Measurements from ENCODE around the gene ZFYVE28. TPM values are rescaled to one million over a fixed set of nuclear protein-coding genes. Genes with fewer than 3 reads are reported as not detected.

ZFYVE28 gene
- total and polyA plus RNA-seq, 9 donors = 1.3 to 12.1 (median 8.6) TPM

- TF ChIP-seq POLR2A (IDR thresholded peaks at IDR 0.05) (no peak), CTCF (IDR thresholded peaks at IDR 0.05) (no peak), EP300 (IDR thresholded peaks at IDR 0.05) (no peak)
- intact Hi-C loops (cut with DNase I) = loop anchor here (5.0 to 10.0 kb wide), 4 partner anchors 151 to 174 kb away; partner anchors contain the start of genes HAUS3 (in 1 of the 4), MXD4 (in 1 of the 4) and POLN (in 1 of the 4)
- no peak overlapping the region for H3K4me3 ChIP-seq
- WGBS, 3 donors = 66 to 74% (median 68%) methylated on average over 17 of the region's 17 CpGs
- DNase-seq = no peak
- no peaks in the 10 kb centered on the region for H3K9me3 ChIP-seq
- peaks cover 10% of the 10 kb centered on the region for H3K4me1 ChIP-seq (ENCODE audit: insufficient read depth)
- no peaks in the 10 kb centered on the region for H3K36me3 ChIP-seq
- no peak overlapping the region for H3K27ac ChIP-seq
- H3K27me3 ChIP-seq = peaks cover 7% of the 10 kb centered on the region
Measured at GRCh38 chr4:2415881-2416563, 2.4 kb downstream of the ZFYVE28 start.

GRCh38 chr4:2415213-2415612 lies 3.2 kb downstream of the ZFYVE28 start:
- WGBS, 3 donors = 81 to 85% (median 84%) methylated on average over 3 of the region's 3 CpGs

GRCh38 chr4:2413821-2414610 lies 4.4 kb downstream of the ZFYVE28 start:
- Histone ChIP-seq H3K36me3 (no peaks in the 10 kb centered on the region), H3K4me1 (ENCODE audit: insufficient read depth) (peaks cover 4% of the 10 kb centered on the region), H3K4me3 (no peak overlapping the region), H3K9me3 (no peaks in the 10 kb centered on the region), H3K27me3 (peaks cover 7% of the 10 kb centered on the region), H3K27ac (no peak overlapping the region)
- TF ChIP-seq CTCF (IDR thresholded peaks at IDR 0.05) (no peak), POLR2A (IDR thresholded peaks at IDR 0.05) (no peak), EP300 (IDR thresholded peaks at IDR 0.05) (no peak)
- WGBS, 3 donors = 66 to 77% (median 70%) methylated on average over 14 of the region's 14 CpGs
- no peak for DNase-seq
- intact Hi-C loops (cut with DNase I) = loop anchor here in 1 of 4 donors (10.0 kb wide), 1 partner anchor 149 kb away; the partner anchor contains the start of gene MXD4

More at GRCh38 chr4:2415213-2415612, 3.2 kb downstream of the ZFYVE28 start:
- H3K4me1 ChIP-seq (ENCODE audit: insufficient read depth) = peaks cover 10% of the 10 kb centered on the region
- H3K27ac ChIP-seq = no peak overlapping the region
- H3K36me3 ChIP-seq = no peaks in the 10 kb centered on the region
- H3K9me3 ChIP-seq = no peaks in the 10 kb centered on the region
- no peak overlapping the region for H3K4me3 ChIP-seq
- TF ChIP-seq POLR2A (IDR thresholded peaks at IDR 0.05) (no peak), EP300 (IDR thresholded peaks at IDR 0.05) (no peak), CTCF (IDR thresholded peaks at IDR 0.05) (no peak)
- H3K27me3 ChIP-seq = peaks cover 7% of the 10 kb centered on the region
- intact Hi-C loops (cut with DNase I) = loop anchor here (5.0 to 10.0 kb wide), 4 partner anchors 150 to 173 kb away; partner anchors contain the start of genes HAUS3 (in 1 of the 4), MXD4 (in 1 of the 4) and POLN (in 1 of the 4)
- DNase-seq = no peak

GRCh38 chr4:2412885-2413716 lies 5.3 kb downstream of the ZFYVE28 start:
- H3K9me3 ChIP-seq = no peaks in the 10 kb centered on the region
- peaks cover 4% of the 10 kb centered on the region for H3K4me1 ChIP-seq (ENCODE audit: insufficient read depth)
- intact Hi-C loops (cut with DNase I) = loop anchor here in 1 of 4 donors (10.0 kb wide), 1 partner anchor 148 kb away; the partner anchor contains the start of gene MXD4
- H3K27me3 ChIP-seq = peaks cover 7% of the 10 kb centered on the region
- no peaks in the 10 kb centered on the region for H3K36me3 ChIP-seq
- no peak overlapping the region for H3K27ac ChIP-seq
- WGBS, 3 donors = 6 to 9% (median 8%) methylated on average over 30 of the region's 30 CpGs
- TF ChIP-seq EP300 (IDR thresholded peaks at IDR 0.05) = no peak
- TF ChIP-seq CTCF (IDR thresholded peaks at IDR 0.05) = no peak
- TF ChIP-seq POLR2A (IDR thresholded peaks at IDR 0.05) = no peak
- DNase-seq = peak; percentile 41 to 73 (median 53)
- no peak overlapping the region for H3K4me3 ChIP-seq

All from ovary (tissue), 9 donors.